ENCODE results near the gene DLGAP1. TPM values are rescaled to one million over a fixed set of nuclear protein-coding genes. Genes with fewer than 3 reads are reported as not detected.

The DLGAP1 gene
- polyA plus RNA-seq, 1 donor from 2014 or later = 4.5 TPM

- Histone ChIP-seq H3K4me2 (ENCODE audit: low read length) (no peak overlapping the region), H3K9me3 (ENCODE audit: low read length) (no peaks in the 10 kb centered on the region), H3K4me3 (ENCODE audit: low read length) (no peak overlapping the region), H3K27ac (ENCODE audit: low read length) (no peak overlapping the region), H3K36me3 (ENCODE audit: insufficient read depth, low read length) (no peaks in the 10 kb centered on the region), H2AFZ (ENCODE audit: low read depth, low read length) (no peak overlapping the region), H3F3A (ENCODE audit: insufficient read depth, low read length, poor library complexity, severe bottlenecking) (no peaks in the 10 kb centered on the region), H4K20me1 (ENCODE audit: insufficient read depth) (no peaks in the 10 kb centered on the region), H3K9me2 (ENCODE audit: insufficient read depth, low read length) (no peaks in the 10 kb centered on the region), H3K79me2 (replicated peaks; ENCODE audit: insufficient read depth, low read length) (no peaks in the 10 kb centered on the region), H3K9ac (ENCODE audit: low read length) (no peak overlapping the region), H3K27me3 (ENCODE audit: insufficient read depth, low read depth, low read length) (no peaks in the 10 kb centered on the region)
- TF ChIP-seq POLR2AphosphoS5 (IDR thresholded peaks at IDR 0.05) (no peak), MXI1 (conservative IDR thresholded peaks at IDR 0.05; ENCODE audit: poor library complexity, severe bottlenecking) (no peak), EZH2 (IDR thresholded peaks at IDR 0.05; ENCODE audit: borderline replicate concordance, insufficient read depth, low read length, poor library complexity, severe bottlenecking) (no peak), RAD21 (conservative IDR thresholded peaks at IDR 0.05) (no peak), SMC3 (conservative IDR thresholded peaks at IDR 0.05; ENCODE audit: poor library complexity) (no peak), CTCF (IDR thresholded peaks at IDR 0.05; ENCODE audit: poor library complexity, severe bottlenecking) (no peak), TAF1 (IDR thresholded peaks at IDR 0.05; ENCODE audit: low read depth) (no peak), EP300 (conservative IDR thresholded peaks at IDR 0.05; ENCODE audit: poor library complexity, severe bottlenecking) (no peak), REST (IDR thresholded peaks at IDR 0.05; ENCODE audit: borderline replicate concordance) (no peak)
Measured at GRCh38 chr18:3540805-3541548, 914.1 kb downstream of the DLGAP1 start.

- no peak overlapping the region for H3K9ac ChIP-seq (ENCODE audit: low read length)
- peaks cover 1% of the 10 kb centered on the region for H3K9me3 ChIP-seq (ENCODE audit: low read length)
- H3K36me3 ChIP-seq (ENCODE audit: insufficient read depth, low read length) = no peaks in the 10 kb centered on the region
- no peaks in the 10 kb centered on the region for H3K9me2 ChIP-seq (ENCODE audit: insufficient read depth, low read length)
- no peaks in the 10 kb centered on the region for H3K79me2 ChIP-seq (replicated peaks; ENCODE audit: insufficient read depth, low read length)
- H3K27ac ChIP-seq (ENCODE audit: low read length) = no peak overlapping the region
- no peak overlapping the region for H3K4me3 ChIP-seq (ENCODE audit: low read length)
- no peaks in the 10 kb centered on the region for H3F3A ChIP-seq (ENCODE audit: insufficient read depth, low read length, poor library complexity, severe bottlenecking)
- no peaks in the 10 kb centered on the region for H4K20me1 ChIP-seq (ENCODE audit: insufficient read depth)
- TF ChIP-seq EZH2 (IDR thresholded peaks at IDR 0.05; ENCODE audit: borderline replicate concordance, insufficient read depth, low read length, poor library complexity, severe bottlenecking) (no peak), MXI1 (conservative IDR thresholded peaks at IDR 0.05; ENCODE audit: poor library complexity, severe bottlenecking) (no peak), POLR2AphosphoS5 (IDR thresholded peaks at IDR 0.05) (no peak), REST (IDR thresholded peaks at IDR 0.05; ENCODE audit: borderline replicate concordance) (no peak), EP300 (conservative IDR thresholded peaks at IDR 0.05; ENCODE audit: poor library complexity, severe bottlenecking) (no peak), SMC3 (conservative IDR thresholded peaks at IDR 0.05; ENCODE audit: poor library complexity) (no peak), RAD21 (conservative IDR thresholded peaks at IDR 0.05) (no peak), CTCF (IDR thresholded peaks at IDR 0.05; ENCODE audit: poor library complexity, severe bottlenecking) (no peak), TAF1 (IDR thresholded peaks at IDR 0.05; ENCODE audit: low read depth) (no peak)
- H3K27me3 ChIP-seq (ENCODE audit: insufficient read depth, low read depth, low read length) = no peaks in the 10 kb centered on the region
- no peak overlapping the region for H3K4me2 ChIP-seq (ENCODE audit: low read length)
- H2AFZ ChIP-seq (ENCODE audit: low read depth, low read length) = no peak overlapping the region
Measured at GRCh38 chr18:3538954-3539617, 916.0 kb downstream of the DLGAP1 start.

All from neural cell (in vitro differentiated cells).